NCI-H146 treated with DMSO at 0.1 percent for 48 hours (cell line): Measurements from ENCODE around the gene GRM5.
"Not testable (repeated sequence)": the region's sequence is repeated elsewhere in the genome, so short reads cannot be mapped to it uniquely, and the experiment has no call there.

Experiments
- DNase-seq: peaks from one replicate; lab custom pipeline; 2025; ENCODE audit not compliant: unreplicated experiment; lab: John Stamatoyannopoulos, UW

Gene GRM5

GRCh38 chr11:88544656-88545280 lies 521.0 kb downstream of the GRM5 start:
- no peak for DNase-seq

- DNase-seq: no peak
These were observed 521.7 kb downstream of the GRM5 start for GRCh38 chr11:88543902-88544655.

GRCh38 chr11:88541006-88541405 lies 524.8 kb downstream of the GRM5 start:
- no peak for DNase-seq

GRCh38 chr11:88538098-88538497 lies 527.7 kb downstream of the GRM5 start:
- no peak for DNase-seq

- DNase-seq: no peak
These were observed 528.2 kb downstream of the GRM5 start for GRCh38 chr11:88537613-88538012.

- no peak for DNase-seq
These were observed 529.0 kb downstream of the GRM5 start for GRCh38 chr11:88536616-88537265.

GRCh38 chr11:88535916-88536547 lies 529.8 kb downstream of the GRM5 start:
- DNase-seq: no peak

GRCh38 chr11:88535266-88535665 lies 530.5 kb downstream of the GRM5 start:
- DNase-seq: no peak

- not testable (repeated sequence) for DNase-seq
These were observed 531.1 kb downstream of the GRM5 start for GRCh38 chr11:88534706-88535105.

- no peak for DNase-seq
These were observed 531.6 kb downstream of the GRM5 start for GRCh38 chr11:88534185-88534584.

- DNase-seq: no peak
These were observed 532.8 kb downstream of the GRM5 start for GRCh38 chr11:88533001-88533400.

- no peak for DNase-seq
These were observed 534.0 kb downstream of the GRM5 start for GRCh38 chr11:88531831-88532230.

GRCh38 chr11:88529426-88529825 lies 536.4 kb downstream of the GRM5 start:
- no peak for DNase-seq

GRCh38 chr11:88523386-88524071 lies 542.3 kb downstream of the GRM5 start:
- no peak for DNase-seq

- no peak for DNase-seq
These were observed 543.0 kb downstream of the GRM5 start for GRCh38 chr11:88522624-88523385.

GRCh38 chr11:88521799-88522201 lies 544.0 kb downstream of the GRM5 start:
- no peak for DNase-seq

- DNase-seq: no peak
These were observed 544.4 kb downstream of the GRM5 start for GRCh38 chr11:88521399-88521798.

GRCh38 chr11:88520391-88520790 lies 545.4 kb downstream of the GRM5 start:
- no peak for DNase-seq

GRCh38 chr11:88515002-88515401 lies 550.8 kb downstream of the GRM5 start:
- DNase-seq: no peak

- no peak for DNase-seq
These were observed 554.8 kb downstream of the GRM5 start for GRCh38 chr11:88511006-88511405.
